Adrenal gland (tissue), 12 donors: ENCODE measurements around the gene EMILIN1. TPM values are rescaled to one million over a fixed set of nuclear protein-coding genes. Genes with fewer than 3 reads are reported as not detected.

Source experiments
- DNase-seq, 7 donors: peaks; one replicate each; pipeline ENCODE4 v3.0.0-alpha.2; 2019 to 2020
- H3K27ac ChIP-seq, 5 donors: fragments of 200-600 bp; sonication (generic) in 4 of 5; 1 replicate in 3 of 5; 2 replicates in 2 of 5; pipeline versions ENCODE4 v1.5.1 to v1.8.0; 2016 to 2020; ENCODE audit warnings: mild to moderate bottlenecking in 1 of 5
- H3K27me3 ChIP-seq: fragments of 200-600 bp; 2 replicates; pipeline ENCODE4 v1.8.0; 2021
- H3K36me3 ChIP-seq, 2 donors: fragments of 200-600 bp; replicated peaks in 1 of 2; 1 replicate in 1 of 2; 2 replicates in 1 of 2; pipeline versions ENCODE4 v1.5.1 to v1.8.0; 2018 to 2022
- H3K4me1 ChIP-seq, 2 donors: fragments of 200-600 bp; replicated peaks in 1 of 2; 1 replicate in 1 of 2; 2 replicates in 1 of 2; pipeline versions ENCODE4 v1.5.1 to v1.8.0; 2018 to 2021
- H3K4me3 ChIP-seq, 4 donors: fragments of 200-600 bp; sonication (generic) in 3 of 4; one replicate each; pipeline ENCODE4 v1.5.1; 2016 to 2018
- H3K9me3 ChIP-seq, 3 donors: fragments of 200-600 bp; sonication (generic) in 1 of 3; replicated peaks in 1 of 3; 1 replicate in 2 of 3; 2 replicates in 1 of 3; pipeline versions ENCODE4 v1.5.1 to v1.8.0; 2016 to 2021
- POLR2A ChIP-seq, 2 donors: fragments of 450-650 bp; IDR thresholded peaks; one replicate each; pipeline ENCODE4 v1.6.1; 2017; ENCODE audit warnings: antibody characterized with exemption in 2 of 2, mild to moderate bottlenecking in 2 of 2, moderate library complexity in 1 of 2
- WGBS, 4 donors: extraction: QIAGEN DNeasy Blood & Tissue Kit in 2 of 4; methylation state at CpG; one replicate each; pipeline versions ENCODE4 v1.1.5 to v1.1.7; 2013 to 2017; 5-methylcytosine and 5-hydroxymethylcytosine counted together
- intact Hi-C, 2 donors: fragments of 100-400 bp; cut with DNase I; formaldehyde crosslinking; loops; one replicate each; pipeline versions ENCODE4 v1.14.1 to v1.15.0; 2022 to 2023
- polyA plus RNA-seq, 3 donors: library from polyadenylated mRNA; stranded (reverse); fragments of 200-250 nt in 2 of 3; fragments of 350-450 nt in 1 of 3; fragmentation: Illumina TruSeq in 1 of 3; extraction: RNeasy Lipid Tissue Mini Kit (QIAGEN cat#74804) in 1 of 3; gene quantifications; one replicate each; pipeline ENCODE4 v1.2.3, GENCODE V29; 2013 to 2014
- total RNA-seq, 9 donors: library from RNA; depleted of rRNA in 4 of 9; stranded (reverse); fragments of >200 nt in 4 of 9; fragments of 120-200 nt in 1 of 9; fragmentation: NEBNext Ultra II Directional in 1 of 9; extraction: Animal tissue kit (Norgen Biotek cat#: 25700) in 1 of 9; gene quantifications; one replicate each; pipeline versions ENCODE4 v1.1.0 to v1.2.4, GENCODE V29; 2013 to 2023
- TF ChIP-seq, protein P1 (sequence below), 6 experiments: fragments of 450-650 bp in 4 of 6; fragments of 200-600 bp in 2 of 6; sonication (generic) in 1 of 6; IDR thresholded peaks; 1 replicate in 5 of 6; 2 replicates in 1 of 6; pipeline versions ENCODE4 v1.5.1 to v1.8.0; 2016 to 2021; ENCODE audit warnings: antibody characterized with exemption in 6 of 6, mild to moderate bottlenecking in 2 of 6, moderate library complexity in 1 of 6
- donor health status: healthy with polysubstance abuse.
- donor health status: Bipolar disorder and iron deficiency.
- donor health status: DM: yes; HTN: yes; CAD: no.
- donor health status: DM: no; HTN: no; CAD: no.
- donor health status: DM: no; HTN: no; CAD: no.
- donor health status: DM: yes; HTN: yes; CAD: no.

The EMILIN1 gene
- total and polyA plus RNA-seq, 12 donors = 4.2 to 243 (median 99.6) TPM

DNA sequence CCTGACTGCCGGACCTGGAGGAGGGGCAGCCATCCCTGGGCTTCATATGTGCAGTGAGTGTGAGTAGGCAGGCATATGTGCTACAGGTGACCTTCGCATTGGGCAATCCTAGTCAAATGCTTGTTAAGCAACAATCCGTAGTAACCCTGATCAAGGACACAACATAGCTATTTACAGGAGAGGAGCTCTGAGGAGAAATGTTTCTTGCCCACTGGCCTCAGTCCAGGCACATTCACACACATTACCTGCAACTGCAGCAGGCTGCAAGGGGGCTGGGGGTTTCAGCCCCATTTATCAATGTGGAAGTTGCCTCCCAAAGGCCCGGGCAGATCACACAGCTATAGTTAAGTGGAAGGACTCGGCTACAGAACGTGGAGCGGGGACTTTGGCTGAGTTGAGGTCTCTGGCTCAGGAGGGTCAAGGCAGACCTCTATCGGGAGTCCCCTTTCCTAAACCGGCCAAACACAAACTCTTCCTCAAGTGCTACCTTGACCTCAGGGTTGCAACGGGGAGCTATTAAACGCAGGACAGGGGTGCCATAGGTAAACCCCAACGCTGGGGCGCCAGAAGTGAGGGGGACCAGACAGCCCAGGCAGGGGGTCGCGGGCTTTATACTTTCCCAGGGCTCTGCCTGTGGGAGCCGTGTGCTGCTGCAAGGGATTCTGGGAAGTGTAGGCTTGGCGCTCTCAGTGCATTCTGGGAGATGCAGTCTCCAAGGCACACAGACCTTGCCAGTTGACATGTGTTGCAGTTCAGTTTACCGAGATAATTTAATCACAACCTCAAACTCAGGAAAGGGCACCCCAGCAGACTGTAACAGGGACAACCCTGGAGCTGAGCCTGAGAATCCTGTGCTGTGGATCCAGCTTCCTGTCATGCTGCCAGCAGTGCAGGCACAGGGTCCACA lies 17.6 kb downstream of the EMILIN1 start:
- Histone ChIP-seq H3K36me3 (no peaks in the 10 kb centered on the region), H3K4me1 (peaks cover 13 to 26% of the 10 kb centered on the region in 2 donors), H3K9me3 (no peaks in the 10 kb centered on the region), H3K27ac (peak overlapping the region in 3 of 5 donors; percentile 52 to 78 (median 58)), H3K27me3 (no peaks in the 10 kb centered on the region), H3K4me3 (peak overlapping the region in 2 of 4 donors; percentile 5 to 41)
- 5 to 21% (median 17%) methylated on average over 7 to 18 of the region's 18 CpGs for WGBS, 4 donors
- DNase-seq = peak; percentile 68 to 85 (median 76)
- TF ChIP-seq, protein P1, sequence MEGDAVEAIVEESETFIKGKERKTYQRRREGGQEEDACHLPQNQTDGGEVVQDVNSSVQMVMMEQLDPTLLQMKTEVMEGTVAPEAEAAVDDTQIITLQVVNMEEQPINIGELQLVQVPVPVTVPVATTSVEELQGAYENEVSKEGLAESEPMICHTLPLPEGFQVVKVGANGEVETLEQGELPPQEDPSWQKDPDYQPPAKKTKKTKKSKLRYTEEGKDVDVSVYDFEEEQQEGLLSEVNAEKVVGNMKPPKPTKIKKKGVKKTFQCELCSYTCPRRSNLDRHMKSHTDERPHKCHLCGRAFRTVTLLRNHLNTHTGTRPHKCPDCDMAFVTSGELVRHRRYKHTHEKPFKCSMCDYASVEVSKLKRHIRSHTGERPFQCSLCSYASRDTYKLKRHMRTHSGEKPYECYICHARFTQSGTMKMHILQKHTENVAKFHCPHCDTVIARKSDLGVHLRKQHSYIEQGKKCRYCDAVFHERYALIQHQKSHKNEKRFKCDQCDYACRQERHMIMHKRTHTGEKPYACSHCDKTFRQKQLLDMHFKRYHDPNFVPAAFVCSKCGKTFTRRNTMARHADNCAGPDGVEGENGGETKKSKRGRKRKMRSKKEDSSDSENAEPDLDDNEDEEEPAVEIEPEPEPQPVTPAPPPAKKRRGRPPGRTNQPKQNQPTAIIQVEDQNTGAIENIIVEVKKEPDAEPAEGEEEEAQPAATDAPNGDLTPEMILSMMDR (IDR thresholded peaks at IDR 0.05) = no peak
- TF ChIP-seq POLR2A (IDR thresholded peaks at IDR 0.05) = no peak
- intact Hi-C loops = loop anchor here (5.0 to 10.0 kb wide), 2 partner anchors 179 to 206 kb away; partner anchors contain the start of gene DNAJC5G (in 2 of the 2)

DNA sequence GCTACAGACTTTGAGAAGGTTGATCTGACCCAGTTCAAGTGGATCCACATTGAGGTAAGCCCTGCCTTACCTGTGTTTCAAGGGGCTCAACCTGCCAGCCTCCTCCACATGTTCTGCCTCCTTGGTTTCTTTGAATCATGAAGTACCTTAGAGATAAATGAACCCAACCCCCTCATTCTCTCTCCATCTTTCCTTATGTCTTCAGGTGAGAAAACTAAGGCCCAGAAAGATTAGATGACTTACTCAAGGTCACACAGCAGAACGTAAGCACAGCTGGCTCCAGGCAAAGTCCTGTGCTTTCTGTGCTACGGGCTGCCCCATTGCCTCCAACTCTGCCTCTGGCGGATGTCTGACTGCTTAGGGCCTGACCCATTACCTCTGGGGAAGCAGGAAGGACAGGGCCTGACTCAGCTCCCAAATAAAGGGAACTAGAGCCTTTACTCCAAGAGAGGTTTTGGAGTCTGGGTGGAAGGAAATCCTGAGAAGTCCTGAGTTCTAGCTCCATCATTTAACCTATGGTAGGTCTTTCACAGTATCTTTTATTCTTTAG lies 18.4 kb downstream of the EMILIN1 start:
- WGBS, 4 donors = 40 to 53% (median 49%) methylated on average over 1 to 3 of the region's 3 CpGs
- Histone ChIP-seq H3K4me1 (peaks cover 13 to 26% of the 10 kb centered on the region in 2 donors), H3K27ac (peak overlapping the region in 2 of 5 donors; percentile 21 to 52), H3K27me3 (no peaks in the 10 kb centered on the region), H3K9me3 (no peaks in the 10 kb centered on the region), H3K4me3 (no peak overlapping the region), H3K36me3 (no peaks in the 10 kb centered on the region)
- intact Hi-C loops = loop anchor here (5.0 to 10.0 kb wide), 2 partner anchors 178 to 205 kb away; partner anchors contain the start of gene DNAJC5G (in 2 of the 2)
- DNase-seq = no peak
- TF ChIP-seq, protein P1 (IDR thresholded peaks at IDR 0.05) = no peak
- TF ChIP-seq POLR2A (IDR thresholded peaks at IDR 0.05) = no peak

DNA sequence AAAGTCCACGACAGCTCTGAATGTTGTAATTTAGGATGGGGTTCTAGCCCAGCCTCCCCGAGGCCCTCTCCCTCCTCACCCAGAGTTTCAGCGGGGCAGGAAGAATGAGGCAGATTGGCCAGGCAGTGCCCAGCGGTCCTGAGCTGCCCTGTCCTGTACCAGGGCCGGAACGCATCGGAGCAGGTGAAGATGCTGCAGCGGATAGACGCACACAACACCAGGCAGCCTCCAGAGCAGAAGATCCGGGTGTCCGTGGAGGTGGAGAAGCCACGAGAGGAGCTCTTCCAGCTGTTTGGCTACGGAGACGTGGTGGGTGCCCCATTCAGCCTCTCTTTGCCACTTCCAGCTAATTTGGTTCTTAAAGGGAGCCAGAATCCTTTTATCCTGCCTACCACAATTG lies 18.9 kb downstream of the EMILIN1 start:
- Histone ChIP-seq H3K9me3 (no peaks in the 10 kb centered on the region), H3K36me3 (no peaks in the 10 kb centered on the region), H3K4me1 (peaks cover 13 to 25% of the 10 kb centered on the region in 2 donors), H3K4me3 (no peak overlapping the region), H3K27ac (no peak overlapping the region), H3K27me3 (no peaks in the 10 kb centered on the region)
- intact Hi-C loops = loop anchor here (5.0 to 10.0 kb wide), 2 partner anchors 177 to 205 kb away; partner anchors contain the start of gene DNAJC5G (in 2 of the 2)
- TF ChIP-seq POLR2A (IDR thresholded peaks at IDR 0.05) = no peak
- TF ChIP-seq, protein P1 (IDR thresholded peaks at IDR 0.05) = no peak
- DNase-seq = no peak
- WGBS, 4 donors = 88 to 96% (median 91%) methylated on average over 14 of the region's 14 CpGs

DNA sequence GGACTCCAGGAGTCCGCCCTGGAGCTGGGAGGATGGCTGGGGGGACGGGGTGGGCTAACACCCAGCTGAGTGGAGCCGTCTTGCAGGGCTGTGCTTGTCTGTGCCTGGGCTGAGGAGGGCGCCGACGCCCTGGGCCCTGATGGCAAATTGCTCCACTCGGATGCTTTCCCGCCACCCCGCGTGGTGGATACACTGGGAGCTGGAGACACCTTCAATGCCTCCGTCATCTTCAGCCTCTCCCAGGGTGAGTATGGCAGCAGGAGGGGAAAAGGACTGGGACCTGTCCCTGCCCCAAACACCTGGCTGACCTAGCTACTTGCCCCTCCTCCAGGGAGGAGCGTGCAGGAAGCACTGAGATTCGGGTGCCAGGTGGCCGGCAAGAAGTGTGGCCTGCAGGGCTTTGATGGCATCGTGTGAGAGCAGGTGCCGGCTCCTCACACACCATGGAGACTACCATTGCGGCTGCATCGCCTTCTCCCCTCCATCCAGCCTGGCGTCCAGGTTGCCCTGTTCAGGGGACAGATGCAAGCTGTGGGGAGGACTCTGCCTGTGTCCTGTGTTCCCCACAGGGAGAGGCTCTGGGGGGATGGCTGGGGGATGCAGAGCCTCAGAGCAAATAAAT lies 21.0 kb downstream of the EMILIN1 start:
- no peak overlapping the region for H3K4me3 ChIP-seq
- WGBS, 4 donors = 91 to 94% (median 93%) methylated on average over 7 to 19 of the region's 19 CpGs
- H3K27me3 ChIP-seq = no peaks in the 10 kb centered on the region
- H3K4me1 ChIP-seq = peaks cover 13 to 16% of the 10 kb centered on the region in 2 donors
- intact Hi-C loops = loop anchor here (2.0 to 10.0 kb wide), 3 partner anchors 91 to 203 kb away; partner anchors contain the start of gene DNAJC5G (in 2 of the 2)
- H3K36me3 ChIP-seq = no peaks in the 10 kb centered on the region
- H3K27ac ChIP-seq = no peak overlapping the region
- peak in 1 of 7 donors; percentile 19 for DNase-seq
- no peaks in the 10 kb centered on the region for H3K9me3 ChIP-seq
- TF ChIP-seq POLR2A (IDR thresholded peaks at IDR 0.05) = no peak
- TF ChIP-seq, protein P1 (IDR thresholded peaks at IDR 0.05) = no peak
